WTC11 (cell line): Measurements from ENCODE around the gene C1QTNF8. TPM values are rescaled to one million over a fixed set of nuclear protein-coding genes. Genes with fewer than 3 reads are reported as not detected.

Experiments
- ATAC-seq: fragments of 200-7000 bp; cut with Tn5 transposase; 2 replicates; pipeline ENCODE4 v1.10.0; 2021; ENCODE audit warnings: mild to moderate bottlenecking, moderate library complexity
- CTCF ChIA-PET: fragments of 300-600 bp; sonication (Branson Sonifier 250); formaldehyde crosslinking; loops from one replicate; lab custom pipeline; 2021; ENCODE audit warnings: antibody characterized with exemption; lab: Charles Lee
- POLR2A ChIA-PET: fragments of 350-600 bp; sonication (Branson Sonifier 250); formaldehyde crosslinking; loops from one replicate; lab custom pipeline; 2021; ENCODE audit warnings: antibody characterized with exemption; lab: Charles Lee
- DNase-seq: peaks from one replicate; pipeline ENCODE4 v3.0.0; 2021; ENCODE audit warnings: low spot score
- H3K27ac Mint-ChIP-seq: 2 replicates; pipeline ENCODE4 v1.8.0; 2021; ENCODE audit warnings: mixed read lengths
- H3K27me3 Mint-ChIP-seq: 2 replicates; pipeline ENCODE4 v1.8.0; 2021; ENCODE audit warnings: low read depth, mild to moderate bottlenecking, moderate library complexity, mixed read lengths
- H3K36me3 Mint-ChIP-seq: 2 replicates; pipeline ENCODE4 v1.8.0; 2021; ENCODE audit warnings: mixed read lengths
- H3K4me1 Mint-ChIP-seq: 2 replicates; pipeline ENCODE4 v1.8.0; 2022; ENCODE audit warnings: mixed read lengths
- H3K4me3 Mint-ChIP-seq: 2 replicates; pipeline ENCODE4 v1.8.0; 2021; ENCODE audit warnings: mild to moderate bottlenecking, moderate library complexity, mixed read lengths
- H3K9me3 Mint-ChIP-seq: 2 replicates; pipeline ENCODE4 v1.8.0; 2021; ENCODE audit warnings: mixed read lengths
- CREB1 ChIP-seq: sonication (generic); formaldehyde crosslinking; IDR thresholded peaks from 2 replicates; pipeline ENCODE4 v1.8.0; 2023; ENCODE audit warnings: mild to moderate bottlenecking, missing genetic modification reagents
- ELF4 ChIP-seq: sonication (generic); formaldehyde crosslinking; IDR thresholded peaks from 2 replicates; pipeline ENCODE4 v1.8.1; 2022; ENCODE audit warnings: low read depth, mild to moderate bottlenecking, moderate library complexity, missing genetic modification reagents
- ESRRA ChIP-seq: sonication (generic); formaldehyde crosslinking; IDR thresholded peaks from 2 replicates; pipeline ENCODE4 v1.8.1; 2022; ENCODE audit warnings: mild to moderate bottlenecking, missing genetic modification reagents, borderline replicate concordance
- FOXK1 ChIP-seq: sonication (generic); formaldehyde crosslinking; IDR thresholded peaks from 2 replicates; pipeline ENCODE4 v1.8.0; 2022; ENCODE audit warnings: mild to moderate bottlenecking, moderate library complexity, missing genetic modification reagents
- GRHL2 ChIP-seq: fragments of 250-450 bp; sonication (Bioruptor Pico); IDR thresholded peaks from 2 replicates; pipeline ENCODE4 v1.8.0; 2022; ENCODE audit warnings: mild to moderate bottlenecking, moderate library complexity; ENCODE audit not compliant: insufficient replicate concordance, severe bottlenecking
- GTF2I ChIP-seq: fragments of 250-450 bp; sonication (Bioruptor Pico); conservative IDR thresholded peaks from 2 replicates; pipeline ENCODE4 v1.4.0; 2021; ENCODE audit warnings: mild to moderate bottlenecking
- KAT7 ChIP-seq: sonication (generic); formaldehyde crosslinking; IDR thresholded peaks from 2 replicates; pipeline ENCODE4 v1.8.1; 2023; ENCODE audit warnings: missing genetic modification reagents, mild to moderate bottlenecking, borderline replicate concordance
- NFYB ChIP-seq: sonication (generic); formaldehyde crosslinking; conservative IDR thresholded peaks from 2 replicates; pipeline ENCODE4 v1.8.0; 2022; ENCODE audit warnings: low read depth, missing genetic modification reagents
- NR1H2 ChIP-seq: sonication (generic); formaldehyde crosslinking; IDR thresholded peaks from 2 replicates; pipeline ENCODE4 v1.9.0; 2021; ENCODE audit warnings: mild to moderate bottlenecking, moderate library complexity, missing genetic modification reagents
- ZNF219 ChIP-seq: sonication (generic); formaldehyde crosslinking; IDR thresholded peaks from 2 replicates; pipeline ENCODE4 v1.8.0; 2023; ENCODE audit warnings: missing genetic modification reagents, mild to moderate bottlenecking, borderline replicate concordance
- ZNF232 ChIP-seq: sonication (generic); formaldehyde crosslinking; IDR thresholded peaks from 2 replicates; pipeline ENCODE4 v1.8.0; 2022; ENCODE audit warnings: mild to moderate bottlenecking, missing genetic modification reagents
- ZNF281 ChIP-seq: sonication (generic); formaldehyde crosslinking; IDR thresholded peaks from 2 replicates; pipeline ENCODE4 v1.8.0; 2023; ENCODE audit warnings: mild to moderate bottlenecking, missing genetic modification reagents
- ZNF317 ChIP-seq: sonication (generic); formaldehyde crosslinking; IDR thresholded peaks from 2 replicates; pipeline ENCODE4 v1.8.1; 2023; ENCODE audit warnings: low read depth, mild to moderate bottlenecking, moderate library complexity, missing genetic modification reagents, borderline replicate concordance
- ZNF532 ChIP-seq: fragments of 250-450 bp; sonication (Bioruptor Pico); IDR thresholded peaks from 2 replicates; pipeline ENCODE4 v1.9.0; 2021; ENCODE audit warnings: mild to moderate bottlenecking, borderline replicate concordance
- total RNA-seq: library from RNA; stranded (reverse); gene quantifications from 3 replicates; pipeline ENCODE4 v1.2.3, GENCODE V29; 2021
- TF ChIP-seq, protein P1 (sequence below): fragments of 250-450 bp; sonication (Bioruptor Pico); IDR thresholded peaks from 2 replicates; pipeline ENCODE4 v2.1.2; 2022; ENCODE audit warnings: mild to moderate bottlenecking, moderate library complexity
- TF ChIP-seq, protein P2 (sequence below): sonication (generic); formaldehyde crosslinking; IDR thresholded peaks from 2 replicates; pipeline ENCODE4 v1.8.0; 2022; ENCODE audit warnings: mild to moderate bottlenecking, missing genetic modification reagents
- TF ChIP-seq, protein P3 (sequence below): sonication (generic); formaldehyde crosslinking; IDR thresholded peaks from 2 replicates; pipeline ENCODE4 v1.8.1; 2022; ENCODE audit warnings: mild to moderate bottlenecking, moderate library complexity, missing genetic modification reagents
- TF ChIP-seq, protein P4 (sequence below): sonication (generic); formaldehyde crosslinking; IDR thresholded peaks from 2 replicates; pipeline ENCODE4 v1.8.1; 2023; ENCODE audit warnings: mild to moderate bottlenecking, missing genetic modification reagents, moderate library complexity
- TF ChIP-seq, protein P5 (sequence below): sonication (generic); formaldehyde crosslinking; IDR thresholded peaks from 2 replicates; pipeline ENCODE4 v1.8.1; 2023; ENCODE audit warnings: mild to moderate bottlenecking, missing genetic modification reagents, borderline replicate concordance

C1QTNF8 gene
- total RNA-seq, 1 experiment from 2014 or later, result 0.13 TPM

DNA sequence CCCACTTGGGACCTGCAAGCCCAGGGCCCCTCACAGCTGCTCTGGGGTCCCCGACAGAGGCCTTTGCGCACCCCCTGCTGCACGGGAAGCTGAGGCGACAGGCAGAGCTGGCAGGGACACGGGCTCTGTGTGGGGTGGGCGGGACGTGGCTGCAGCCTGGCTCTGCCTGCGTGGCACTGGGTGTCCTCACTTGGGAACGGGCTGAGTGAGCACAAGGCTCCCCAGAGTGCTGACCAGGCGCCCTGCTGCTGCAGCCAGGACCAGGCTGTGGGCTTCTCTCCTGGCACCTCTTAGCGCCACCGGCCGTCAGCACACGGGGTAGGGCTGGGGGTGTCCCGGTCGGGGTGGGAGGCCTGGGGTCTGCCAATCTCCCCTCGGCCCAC, 6.6 kb downstream of the C1QTNF8 start (continued):
- TF ChIP-seq, protein P1, sequence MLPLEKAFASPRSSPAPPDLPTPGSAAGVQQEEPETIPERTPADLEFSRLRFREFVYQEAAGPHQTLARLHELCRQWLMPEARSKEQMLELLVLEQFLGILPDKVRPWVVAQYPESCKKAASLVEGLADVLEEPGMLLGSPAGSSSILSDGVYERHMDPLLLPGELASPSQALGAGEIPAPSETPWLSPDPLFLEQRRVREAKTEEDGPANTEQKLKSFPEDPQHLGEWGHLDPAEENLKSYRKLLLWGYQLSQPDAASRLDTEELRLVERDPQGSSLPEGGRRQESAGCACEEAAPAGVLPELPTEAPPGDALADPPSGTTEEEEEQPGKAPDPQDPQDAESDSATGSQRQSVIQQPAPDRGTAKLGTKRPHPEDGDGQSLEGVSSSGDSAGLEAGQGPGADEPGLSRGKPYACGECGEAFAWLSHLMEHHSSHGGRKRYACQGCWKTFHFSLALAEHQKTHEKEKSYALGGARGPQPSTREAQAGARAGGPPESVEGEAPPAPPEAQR (CRISPR knock-in tag), result no peak
- TF ChIP-seq CREB1 (CRISPR knock-in tag) (no peak), GRHL2 (CRISPR knock-in tag) (no peak)

DNA sequence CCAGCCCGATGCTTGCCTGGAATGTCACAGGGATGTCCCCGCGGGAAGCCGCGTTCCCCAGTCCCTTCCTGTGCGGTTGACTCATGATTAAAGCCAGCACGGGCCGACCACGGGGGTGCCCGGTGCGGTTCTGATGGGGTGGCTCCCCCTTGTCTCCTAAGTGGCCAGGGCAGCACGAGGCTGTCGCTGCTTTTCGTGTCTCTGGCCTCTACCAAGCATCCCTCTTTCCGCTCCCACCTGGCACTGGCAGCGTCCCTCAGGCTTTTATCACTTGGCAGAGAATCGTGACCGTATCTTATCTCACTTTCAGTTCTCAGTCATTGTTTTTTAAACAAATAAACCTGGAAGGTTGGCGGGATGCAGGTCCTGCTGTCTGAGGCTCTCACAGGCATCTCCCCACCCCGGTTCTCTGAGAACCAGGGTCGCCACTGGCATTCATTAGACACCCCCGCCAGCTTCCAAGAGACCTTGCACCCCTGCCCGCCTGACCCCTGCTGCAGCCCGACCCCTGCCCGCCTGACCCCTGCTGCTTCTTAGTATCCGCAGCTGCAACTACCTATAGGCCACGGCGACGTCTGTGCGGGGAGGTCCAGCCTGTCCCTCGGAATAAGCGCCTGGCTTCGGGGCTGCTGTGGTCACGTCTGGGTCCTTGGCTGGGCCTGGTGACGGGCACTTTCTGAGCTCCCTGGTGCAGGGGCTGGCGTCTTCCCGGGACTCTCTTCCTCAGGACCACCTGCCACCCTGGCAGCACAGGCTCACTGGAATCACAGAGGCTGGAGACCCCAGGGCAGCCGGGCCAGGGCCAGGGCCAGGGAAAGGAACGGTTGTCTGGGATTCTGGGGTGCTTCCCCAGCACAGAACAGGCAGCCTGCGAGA, 7.5 kb downstream of the C1QTNF8 start:
- Mint-ChIP-seq H3K4me3 (no peak overlapping the region), H3K4me1 (no peaks in the 10 kb centered on the region), H3K27me3 (peaks cover 8% of the 10 kb centered on the region; the same call in 1 of the 2 replicates), H3K27ac (no peak overlapping the region), H3K36me3 (peaks cover 13% of the 10 kb centered on the region), H3K9me3 (peaks cover 17% of the 10 kb centered on the region)
- CTCF ChIA-PET, result interaction anchor here (1.4 kb wide), 1 partner anchor 14 kb away, joined by 3 read pairs; no protein-coding TSS in a partner anchor
- DNase-seq (no peak), ATAC-seq (no peak)
- POLR2A ChIA-PET, result no interaction called here
- no peak for TF ChIP-seq GTF2I (CRISPR knock-in tag)
- TF ChIP-seq ZNF232 (CRISPR knock-in tag), result no peak
- TF ChIP-seq ESRRA (CRISPR knock-in tag), result no peak
- TF ChIP-seq ELF4, result no peak
- TF ChIP-seq, protein P2, sequence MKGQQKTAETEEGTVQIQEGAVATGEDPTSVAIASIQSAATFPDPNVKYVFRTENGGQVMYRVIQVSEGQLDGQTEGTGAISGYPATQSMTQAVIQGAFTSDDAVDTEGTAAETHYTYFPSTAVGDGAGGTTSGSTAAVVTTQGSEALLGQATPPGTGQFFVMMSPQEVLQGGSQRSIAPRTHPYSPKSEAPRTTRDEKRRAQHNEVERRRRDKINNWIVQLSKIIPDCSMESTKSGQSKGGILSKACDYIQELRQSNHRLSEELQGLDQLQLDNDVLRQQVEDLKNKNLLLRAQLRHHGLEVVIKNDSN (CRISPR knock-in tag), result no peak
- no peak for TF ChIP-seq CREB1 (CRISPR knock-in tag)
- TF ChIP-seq, protein P3, sequence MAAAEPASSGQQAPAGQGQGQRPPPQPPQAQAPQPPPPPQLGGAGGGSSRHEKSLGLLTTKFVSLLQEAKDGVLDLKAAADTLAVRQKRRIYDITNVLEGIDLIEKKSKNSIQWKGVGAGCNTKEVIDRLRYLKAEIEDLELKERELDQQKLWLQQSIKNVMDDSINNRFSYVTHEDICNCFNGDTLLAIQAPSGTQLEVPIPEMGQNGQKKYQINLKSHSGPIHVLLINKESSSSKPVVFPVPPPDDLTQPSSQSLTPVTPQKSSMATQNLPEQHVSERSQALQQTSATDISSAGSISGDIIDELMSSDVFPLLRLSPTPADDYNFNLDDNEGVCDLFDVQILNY (CRISPR knock-in tag), result no peak
- no peak for TF ChIP-seq FOXK1 (CRISPR knock-in tag)
- TF ChIP-seq, protein P4, sequence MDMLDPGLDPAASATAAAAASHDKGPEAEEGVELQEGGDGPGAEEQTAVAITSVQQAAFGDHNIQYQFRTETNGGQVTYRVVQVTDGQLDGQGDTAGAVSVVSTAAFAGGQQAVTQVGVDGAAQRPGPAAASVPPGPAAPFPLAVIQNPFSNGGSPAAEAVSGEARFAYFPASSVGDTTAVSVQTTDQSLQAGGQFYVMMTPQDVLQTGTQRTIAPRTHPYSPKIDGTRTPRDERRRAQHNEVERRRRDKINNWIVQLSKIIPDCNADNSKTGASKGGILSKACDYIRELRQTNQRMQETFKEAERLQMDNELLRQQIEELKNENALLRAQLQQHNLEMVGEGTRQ (CRISPR knock-in tag), result no peak
- no peak for TF ChIP-seq ZNF281 (CRISPR knock-in tag)
- no peak for TF ChIP-seq NR1H2 (CRISPR knock-in tag)
- TF ChIP-seq NFYB (CRISPR knock-in tag), result no peak
- TF ChIP-seq KAT7, result no peak
- TF ChIP-seq, protein P5, sequence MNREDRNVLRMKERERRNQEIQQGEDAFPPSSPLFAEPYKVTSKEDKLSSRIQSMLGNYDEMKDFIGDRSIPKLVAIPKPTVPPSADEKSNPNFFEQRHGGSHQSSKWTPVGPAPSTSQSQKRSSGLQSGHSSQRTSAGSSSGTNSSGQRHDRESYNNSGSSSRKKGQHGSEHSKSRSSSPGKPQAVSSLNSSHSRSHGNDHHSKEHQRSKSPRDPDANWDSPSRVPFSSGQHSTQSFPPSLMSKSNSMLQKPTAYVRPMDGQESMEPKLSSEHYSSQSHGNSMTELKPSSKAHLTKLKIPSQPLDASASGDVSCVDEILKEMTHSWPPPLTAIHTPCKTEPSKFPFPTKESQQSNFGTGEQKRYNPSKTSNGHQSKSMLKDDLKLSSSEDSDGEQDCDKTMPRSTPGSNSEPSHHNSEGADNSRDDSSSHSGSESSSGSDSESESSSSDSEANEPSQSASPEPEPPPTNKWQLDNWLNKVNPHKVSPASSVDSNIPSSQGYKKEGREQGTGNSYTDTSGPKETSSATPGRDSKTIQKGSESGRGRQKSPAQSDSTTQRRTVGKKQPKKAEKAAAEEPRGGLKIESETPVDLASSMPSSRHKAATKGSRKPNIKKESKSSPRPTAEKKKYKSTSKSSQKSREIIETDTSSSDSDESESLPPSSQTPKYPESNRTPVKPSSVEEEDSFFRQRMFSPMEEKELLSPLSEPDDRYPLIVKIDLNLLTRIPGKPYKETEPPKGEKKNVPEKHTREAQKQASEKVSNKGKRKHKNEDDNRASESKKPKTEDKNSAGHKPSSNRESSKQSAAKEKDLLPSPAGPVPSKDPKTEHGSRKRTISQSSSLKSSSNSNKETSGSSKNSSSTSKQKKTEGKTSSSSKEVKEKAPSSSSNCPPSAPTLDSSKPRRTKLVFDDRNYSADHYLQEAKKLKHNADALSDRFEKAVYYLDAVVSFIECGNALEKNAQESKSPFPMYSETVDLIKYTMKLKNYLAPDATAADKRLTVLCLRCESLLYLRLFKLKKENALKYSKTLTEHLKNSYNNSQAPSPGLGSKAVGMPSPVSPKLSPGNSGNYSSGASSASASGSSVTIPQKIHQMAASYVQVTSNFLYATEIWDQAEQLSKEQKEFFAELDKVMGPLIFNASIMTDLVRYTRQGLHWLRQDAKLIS, result no peak
- TF ChIP-seq ZNF532 (CRISPR knock-in tag), result no peak
- no peak for TF ChIP-seq ZNF317 (CRISPR knock-in tag)
- no peak for TF ChIP-seq ZNF219 (CRISPR knock-in tag)
